ENCODE results near the gene SYCP3.

DNA sequence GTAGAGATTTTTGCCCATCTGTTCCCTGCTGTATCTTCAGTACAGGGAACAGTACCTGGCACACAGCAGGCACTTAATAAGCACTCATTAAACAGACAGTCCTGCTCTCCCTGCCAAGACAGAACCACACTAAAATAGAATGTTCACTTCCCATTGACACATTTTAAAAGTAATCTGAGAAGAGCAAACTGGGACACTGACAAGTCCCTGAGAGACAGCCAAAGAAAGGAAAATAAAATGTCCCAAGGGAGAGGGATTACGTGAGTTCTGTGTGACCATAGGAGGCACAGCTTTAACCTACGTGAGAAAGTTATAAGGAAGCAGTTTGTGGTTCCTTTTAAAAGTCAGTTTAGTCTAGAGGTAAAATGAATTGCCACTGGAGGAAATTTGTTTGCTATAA is 43.9 kb upstream of the SYCP3 start:
- TF ChIP-seq XRCC5 (optimal IDR thresholded peaks at IDR 0.05; ENCODE audit: low read length) (no peak), POLR2A (IDR thresholded peaks at IDR 0.05; ENCODE audit: insufficient read depth in 1 of 2, low read depth in 2 of 2, low read length in 2 of 2) (no peak), SP1 (IDR thresholded peaks at IDR 0.05) (no peak), SP1 (CRISPR knock-in tag; IDR thresholded peaks at IDR 0.05) (no peak), NR2C2 (CRISPR knock-in tag; IDR thresholded peaks at IDR 0.05; ENCODE audit: borderline replicate concordance) (no peak), AKAP8 (CRISPR knock-in tag; IDR thresholded peaks at IDR 0.05) (no peak), PATZ1 (CRISPR knock-in tag; IDR thresholded peaks at IDR 0.05) (no peak), CHD4 (IDR thresholded peaks at IDR 0.05; ENCODE audit: borderline replicate concordance, low read length) (no peak)
